ENCODE measurements around the gene SLC49A3. TPM values are rescaled to one million over a fixed set of nuclear protein-coding genes. Genes with fewer than 3 reads are reported as not detected.

SLC49A3 gene
- total RNA-seq, 1 experiment from 2014 or later, result 6.9 TPM

GRCh38 chr4:727576-727975 lies 38.6 kb upstream of the SLC49A3 start:
- peaks cover 15% of the 10 kb centered on the region; the same call in 1 of the 2 replicates for H3K79me2 ChIP-seq (ENCODE audit: insufficient read depth, low read length)
- H3K9me3 ChIP-seq (ENCODE audit: control insufficient read depth, low read depth, low read length), result no peaks in the 10 kb centered on the region
- H3K4me3 Mint-ChIP-seq, result no peak overlapping the region
- no peaks in the 10 kb centered on the region for H3K23me2 ChIP-seq (ENCODE audit: insufficient read length, low read depth, low read length, poor library complexity, severe bottlenecking)
- no CpG with 5 or more reads among the region's 6 CpGs for WGBS (ENCODE audit: extremely low coverage, insufficient read length, low lambda C conversion rate)
- no peak overlapping the region for H3K9ac ChIP-seq (ENCODE audit: extremely low read depth, insufficient read length, low read length)
- no peak overlapping the region for H2BK20ac ChIP-seq (ENCODE audit: low read depth, low read length, poor library complexity, severe bottlenecking)
- H3K23ac ChIP-seq (ENCODE audit: insufficient read length, low read depth, low read length), result no peak overlapping the region
- no peak for TF ChIP-seq CTCF (conservative IDR thresholded peaks at IDR 0.05)
- H4K5ac ChIP-seq (ENCODE audit: insufficient read length, low read depth, low read length), result no peak overlapping the region
- H3K27me3 ChIP-seq (ENCODE audit: insufficient read depth, low read length), result no peaks in the 10 kb centered on the region
- no peak overlapping the region for H2BK5ac ChIP-seq (ENCODE audit: insufficient read length, low read length)
- H3K14ac ChIP-seq (ENCODE audit: insufficient read depth, low read length), result no peak overlapping the region
- no peak overlapping the region for H3K4ac ChIP-seq (ENCODE audit: low read depth, low read length)
- H3K27ac Mint-ChIP-seq, result no peak overlapping the region
- no peak overlapping the region for H3K56ac ChIP-seq (ENCODE audit: insufficient read length, low read depth, low read length)
- no peak overlapping the region for H3K27ac ChIP-seq (ENCODE audit: insufficient read length, low read depth, low read length)
- no peak overlapping the region for H2BK12ac ChIP-seq (ENCODE audit: insufficient read length, low read depth, low read length)
- peaks cover under 1% of the 10 kb centered on the region for H4K20me1 ChIP-seq (ENCODE audit: control insufficient read depth, insufficient read depth, insufficient read length)
- H2AFZ ChIP-seq (ENCODE audit: low read length), result no peak overlapping the region
- H2BK15ac ChIP-seq (ENCODE audit: low read depth, low read length), result no peak overlapping the region
- no peaks in the 10 kb centered on the region for H3K4me1 Mint-ChIP-seq
- no peak for DNase-seq
- no peak overlapping the region for H3T11ph ChIP-seq (ENCODE audit: low read length)
- no peak overlapping the region for H4K91ac ChIP-seq (ENCODE audit: insufficient read length, low read depth, low read length)
- H3K4me2 ChIP-seq (ENCODE audit: insufficient read depth, insufficient read length, low read length), result no peak overlapping the region
- H3K36me3 Mint-ChIP-seq (ENCODE audit: insufficient read depth in 1 of 3, low read depth in 3 of 3), result peaks cover 14 to 44% (median 28%) of the 10 kb centered on the region in 3 experiments
- H3K4me1 ChIP-seq (ENCODE audit: insufficient read depth, low read length), result no peaks in the 10 kb centered on the region
- no peak overlapping the region for H2AK5ac ChIP-seq (ENCODE audit: insufficient read length, low read length)
- H4K8ac ChIP-seq (replicated peaks; ENCODE audit: insufficient read length, low read depth, low read length), result no peak overlapping the region
- no peak overlapping the region for H3K18ac ChIP-seq (ENCODE audit: insufficient read length, low read depth, low read length)
- no peaks in the 10 kb centered on the region for H3K27me3 Mint-ChIP-seq (ENCODE audit: low read depth)
- H3K9me3 Mint-ChIP-seq, result no peaks in the 10 kb centered on the region
- H2BK120ac ChIP-seq (ENCODE audit: low read depth, low read length, poor library complexity, severe bottlenecking), result no peak overlapping the region
- H3K79me1 ChIP-seq (ENCODE audit: insufficient read depth, low read depth, low read length, poor library complexity, severe bottlenecking), result peaks cover 3% of the 10 kb centered on the region
